HCT116 (cell line): ENCODE data around the gene PDK2. TPM values are rescaled to one million over a fixed set of nuclear protein-coding genes. Genes with fewer than 3 reads are reported as not detected.

Experiments used
- ATAC-seq: fragments of 200-7000 bp; cut with Tn5 transposase; 2 replicates; pipeline ENCODE4 v1.9.1; 2020; ENCODE audit warnings: mild to moderate bottlenecking, moderate library complexity
- BruUV-seq: library from RNA; stranded (reverse); fragments of 400-500 nt; replicated peaks from 2 replicates; lab custom pipeline; 2021; lab: Mats Ljungman, UMichigan
- CTCF ChIA-PET: fragments of 300-600 bp; sonication (Branson Sonifier 250); formaldehyde crosslinking; loops from one replicate; lab custom pipeline; 2021; ENCODE audit warnings: antibody characterized with exemption; lab: Charles Lee
- POLR2A ChIA-PET: fragments of 300-600, 350-600 bp; sonication (Branson Sonifier 250); formaldehyde crosslinking; loops from one replicate; lab custom pipeline; 2021; ENCODE audit warnings: antibody characterized with exemption; lab: Charles Lee
- RAD21 ChIA-PET, 2 experiments: fragments of 300-600 bp; sonication (Branson Sonifier 250); formaldehyde crosslinking; loops; one replicate each; lab custom pipeline; 2023; ENCODE audit warnings: low total read pairs in 2 of 2; ENCODE audit not compliant: uncharacterized antibody in 2 of 2, unreplicated experiment in 2 of 2, low non-redundant PET in 1 of 2; lab: Charles Lee
- DNase-seq: peaks from one replicate; pipeline ENCODE4 v3.0.0-alpha.2; 2010; ENCODE audit warnings: low read depth, low spot score
- H2AFZ ChIP-seq: fragments of 200-600 bp; shearing (Covaris generic), sonication (generic); 2 replicates; pipeline ENCODE4 v1.6.1; 2017; ENCODE audit warnings: low read depth, mixed run types, mixed read lengths, antibody characterized with exemption, low read length; ENCODE audit not compliant: poor library complexity, severe bottlenecking
- H3K27ac ChIP-seq: 2 replicates; pipeline ENCODE4 v1.5.1; 2012; ENCODE audit warnings: low read depth, low read length
- H3K27me3 ChIP-seq: fragments of 200-600 bp; sonication (generic); 2 replicates; pipeline ENCODE4 v1.6.1; 2016; ENCODE audit warnings: mixed run types, low read length, mixed read lengths; ENCODE audit not compliant: insufficient read depth
- H3K36me3 ChIP-seq, 2 experiments: fragments of 200-500 bp in 1 of 2; fragments of 200-600 bp in 1 of 2; sonication (Bioruptor generic) in 1 of 2; sonication (generic) in 1 of 2; 2 replicates each; pipeline versions ENCODE4 v1.5.1 to v1.6.1; 2014 to 2016; ENCODE audit warnings: low read length in 2 of 2, inconsistent platforms in 1 of 2, mixed read lengths in 1 of 2, mixed run types in 1 of 2; ENCODE audit not compliant: insufficient read depth in 2 of 2, control insufficient read depth in 1 of 2
- H3K4me1 ChIP-seq, 2 experiments: fragments of 200-600 bp in 1 of 2; sonication (generic) in 1 of 2; 2 replicates each; pipeline versions ENCODE4 v1.5.1 to v1.6.1; 2012 to 2017; ENCODE audit warnings: low read length in 2 of 2, inconsistent platforms in 1 of 2, mild to moderate bottlenecking in 1 of 2, mixed read lengths in 1 of 2, mixed run types in 1 of 2, moderate library complexity in 1 of 2; ENCODE audit not compliant: insufficient read depth in 2 of 2, control insufficient read depth in 1 of 2
- H3K4me2 ChIP-seq: fragments of 200-600 bp; sonication (generic); 2 replicates; pipeline ENCODE4 v1.6.1; 2017; ENCODE audit warnings: mixed run types, low read length, mixed read lengths
- H3K4me3 ChIP-seq, 2 experiments: fragments of 200-600 bp in 1 of 2; sonication (generic) in 1 of 2; replicated peaks in 1 of 2; 2 replicates each; pipeline ENCODE4 v1.5.1; 2011 to 2016; ENCODE audit warnings: low read length in 2 of 2, control low read depth in 1 of 2, low read depth in 1 of 2, mild to moderate bottlenecking in 1 of 2, mixed read lengths in 1 of 2, mixed run types in 1 of 2
- H3K79me2 ChIP-seq: fragments of 200-600 bp; sonication (generic); 2 replicates; pipeline ENCODE4 v1.6.1; 2017; ENCODE audit warnings: mild to moderate bottlenecking, mixed run types, low read length, moderate library complexity, mixed read lengths; ENCODE audit not compliant: insufficient read depth
- H3K9ac ChIP-seq: fragments of 200-600 bp; sonication (generic); 2 replicates; pipeline ENCODE4 v1.6.1; 2016; ENCODE audit warnings: low read length, mixed read lengths
- H3K9me2 ChIP-seq: fragments of 200-600 bp; sonication (generic), shearing (Covaris generic); 2 replicates; pipeline ENCODE4 v1.6.1; 2017; ENCODE audit warnings: mixed run types, mild to moderate bottlenecking, moderate library complexity; ENCODE audit not compliant: insufficient read depth
- H3K9me3 ChIP-seq, 2 experiments: fragments of 200-500 bp in 1 of 2; fragments of 200-600 bp in 1 of 2; sonication (Bioruptor generic) in 1 of 2; sonication (generic) in 1 of 2; 2 replicates each; pipeline ENCODE4 v1.6.1; 2014 to 2017; ENCODE audit warnings: low read length in 2 of 2, mixed read lengths in 2 of 2, inconsistent platforms in 1 of 2, low read depth in 1 of 2, mild to moderate bottlenecking in 1 of 2, mixed run types in 1 of 2, moderate library complexity in 1 of 2; ENCODE audit not compliant: control insufficient read depth in 1 of 2, insufficient read depth in 1 of 2
- H4K20me1 ChIP-seq: fragments of 200-600 bp; sonication (generic), shearing (Covaris generic); 2 replicates; pipeline ENCODE4 v1.6.1; 2017; ENCODE audit warnings: mixed run types, mild to moderate bottlenecking, moderate library complexity; ENCODE audit not compliant: insufficient read depth
- CEBPB ChIP-seq: IDR thresholded peaks from 2 replicates; pipeline ENCODE4 v1.6.1; 2012; ENCODE audit warnings: low read depth
- EZH2 ChIP-seq: fragments of 200-600 bp; sonication (generic); IDR thresholded peaks from 2 replicates; pipeline ENCODE4 v1.6.1; 2017; ENCODE audit warnings: antibody characterized with exemption, mixed run types
- FOSL1 ChIP-seq: IDR thresholded peaks from 2 replicates; pipeline ENCODE4 v1.6.1; 2012; ENCODE audit warnings: low read depth
- POLR2A ChIP-seq: IDR thresholded peaks from 2 replicates; pipeline ENCODE4 v1.7.0; 2011; ENCODE audit warnings: borderline replicate concordance; ENCODE audit not compliant: insufficient read depth, insufficient read length; ENCODE audit errors: extremely low read depth
- SP1 ChIP-seq: IDR thresholded peaks from 2 replicates; pipeline ENCODE4 v1.6.1; 2012; ENCODE audit warnings: low read depth
- YY1 ChIP-seq: IDR thresholded peaks from 2 replicates; pipeline ENCODE4 v1.6.1; 2011; ENCODE audit warnings: low read length, low read depth, moderate library complexity, mild to moderate bottlenecking; ENCODE audit not compliant: insufficient replicate concordance; ENCODE audit errors: extremely low read depth
- intact Hi-C: fragments of 100-400 bp; cut with micrococcal nuclease; formaldehyde crosslinking; loops from 2 replicates; pipeline ENCODE4 v1.10.0; 2022
- total RNA-seq: library from RNA; stranded (reverse); gene quantifications from one replicate; pipeline ENCODE4 v1.2.1, GENCODE V29; 2021; ENCODE audit not compliant: unreplicated experiment
- TF ChIP-seq, protein P1 (sequence below): IDR thresholded peaks from 2 replicates; pipeline ENCODE4 v1.6.1; 2012

Gene PDK2
- total RNA-seq, 1 experiment from 2014 or later: 39.1 TPM

DNA sequence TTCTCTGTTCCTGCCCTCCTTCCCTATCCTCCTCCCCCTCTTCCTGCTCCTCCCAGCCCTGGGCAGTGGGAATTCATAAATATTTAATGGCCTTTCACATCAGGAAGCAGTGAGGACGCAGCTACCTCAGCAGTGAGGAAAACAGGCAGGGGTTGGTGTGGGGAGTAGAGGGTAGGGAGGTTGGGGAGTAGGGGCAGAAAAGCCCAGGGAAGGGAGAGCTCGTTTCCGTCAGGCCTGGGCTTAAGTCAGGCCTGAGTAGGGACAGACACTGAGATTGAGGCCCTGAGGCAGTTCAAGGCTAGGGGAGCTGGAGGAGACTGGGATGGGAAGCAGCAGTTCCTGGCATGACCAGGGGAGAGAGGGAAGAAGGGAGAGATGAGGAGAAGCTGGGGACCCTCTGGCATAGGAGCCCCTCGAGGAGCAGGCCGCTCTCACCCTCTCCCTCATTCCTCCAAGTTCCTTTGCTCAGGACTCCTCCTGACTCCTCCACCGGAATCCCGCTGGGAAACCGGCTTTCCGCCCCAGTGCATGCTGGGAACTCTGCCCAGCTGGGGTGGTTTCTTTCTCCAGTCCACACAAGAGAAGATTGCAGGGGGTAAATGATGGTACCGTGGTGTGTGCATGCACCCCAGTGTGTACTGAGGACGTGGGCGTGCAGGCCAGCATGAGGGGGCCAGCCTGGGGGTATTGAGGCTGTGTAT, 28.6 kb downstream of the PDK2 start (continued):
- TF ChIP-seq CEBPB: no peak
- no peak for TF ChIP-seq FOSL1

DNA sequence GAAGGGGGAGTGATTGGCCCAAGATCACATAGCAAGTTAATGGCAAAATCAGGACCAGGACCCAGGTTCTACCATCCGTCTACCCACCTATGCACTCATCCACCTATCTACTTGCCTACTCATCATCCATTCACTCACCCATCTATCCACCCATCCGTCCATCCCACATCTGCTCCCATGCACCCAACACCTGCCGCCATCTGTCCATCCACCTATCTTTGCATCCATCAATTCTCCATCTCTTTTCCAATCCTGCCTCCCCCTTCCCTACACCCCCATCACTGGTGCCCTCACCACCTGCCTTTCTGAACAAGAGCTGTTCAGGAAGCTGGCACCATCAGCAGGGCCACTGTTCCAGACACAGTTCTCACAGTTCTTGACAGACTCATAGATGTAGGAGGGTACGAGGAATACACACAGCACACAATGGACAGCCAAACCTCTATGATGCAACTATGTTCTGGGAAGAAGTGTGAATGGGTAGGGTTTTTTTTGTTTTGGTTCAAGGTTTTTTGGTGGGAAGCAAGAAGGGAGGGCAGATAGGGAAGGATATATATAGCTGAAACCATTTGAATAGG, 30.4 kb downstream of the PDK2 start:
- CTCF ChIA-PET: no interaction called here
- intact Hi-C loops: no loop called here
- POLR2A ChIA-PET: no interaction called here
- RAD21 ChIA-PET: no interaction called here
- H2AFZ ChIP-seq: no peak overlapping the region
- ATAC-seq (no peak), DNase-seq (no peak)
- no peaks in the 10 kb centered on the region for H3K27me3 ChIP-seq
- H3K27ac ChIP-seq: no peak overlapping the region
- H3K4me2 ChIP-seq: no peak overlapping the region
- no peak overlapping the region for H3K4me3 ChIP-seq
- BruUV-seq: no TSS peak
- H3K79me2 ChIP-seq: no peaks in the 10 kb centered on the region
- no peaks in the 10 kb centered on the region for H3K36me3 ChIP-seq
- no peak overlapping the region for H3K9ac ChIP-seq
- H3K9me2 ChIP-seq: no peaks in the 10 kb centered on the region
- no peaks in the 10 kb centered on the region for H4K20me1 ChIP-seq
- H3K9me3 ChIP-seq: no peaks in the 10 kb centered on the region
- peaks cover 9 to 22% of the 10 kb centered on the region in 2 experiments; a peak in 3 of 4 replicates for H3K4me1 ChIP-seq
- TF ChIP-seq FOSL1 (no peak), SP1 (no peak), EZH2 (no peak), POLR2A (no peak), YY1 (no peak)
- TF ChIP-seq, protein P1, sequence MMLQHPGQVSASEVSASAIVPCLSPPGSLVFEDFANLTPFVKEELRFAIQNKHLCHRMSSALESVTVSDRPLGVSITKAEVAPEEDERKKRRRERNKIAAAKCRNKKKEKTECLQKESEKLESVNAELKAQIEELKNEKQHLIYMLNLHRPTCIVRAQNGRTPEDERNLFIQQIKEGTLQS: no peak
